ENCODE measurements around the gene GRIN2C.

The GRIN2C gene

GRCh38 chr17:74872313-74873036, 12.8 kb upstream of the GRIN2C start, which contains the start of gene FDXR (continued):
- TF ChIP-seq, protein P1, sequence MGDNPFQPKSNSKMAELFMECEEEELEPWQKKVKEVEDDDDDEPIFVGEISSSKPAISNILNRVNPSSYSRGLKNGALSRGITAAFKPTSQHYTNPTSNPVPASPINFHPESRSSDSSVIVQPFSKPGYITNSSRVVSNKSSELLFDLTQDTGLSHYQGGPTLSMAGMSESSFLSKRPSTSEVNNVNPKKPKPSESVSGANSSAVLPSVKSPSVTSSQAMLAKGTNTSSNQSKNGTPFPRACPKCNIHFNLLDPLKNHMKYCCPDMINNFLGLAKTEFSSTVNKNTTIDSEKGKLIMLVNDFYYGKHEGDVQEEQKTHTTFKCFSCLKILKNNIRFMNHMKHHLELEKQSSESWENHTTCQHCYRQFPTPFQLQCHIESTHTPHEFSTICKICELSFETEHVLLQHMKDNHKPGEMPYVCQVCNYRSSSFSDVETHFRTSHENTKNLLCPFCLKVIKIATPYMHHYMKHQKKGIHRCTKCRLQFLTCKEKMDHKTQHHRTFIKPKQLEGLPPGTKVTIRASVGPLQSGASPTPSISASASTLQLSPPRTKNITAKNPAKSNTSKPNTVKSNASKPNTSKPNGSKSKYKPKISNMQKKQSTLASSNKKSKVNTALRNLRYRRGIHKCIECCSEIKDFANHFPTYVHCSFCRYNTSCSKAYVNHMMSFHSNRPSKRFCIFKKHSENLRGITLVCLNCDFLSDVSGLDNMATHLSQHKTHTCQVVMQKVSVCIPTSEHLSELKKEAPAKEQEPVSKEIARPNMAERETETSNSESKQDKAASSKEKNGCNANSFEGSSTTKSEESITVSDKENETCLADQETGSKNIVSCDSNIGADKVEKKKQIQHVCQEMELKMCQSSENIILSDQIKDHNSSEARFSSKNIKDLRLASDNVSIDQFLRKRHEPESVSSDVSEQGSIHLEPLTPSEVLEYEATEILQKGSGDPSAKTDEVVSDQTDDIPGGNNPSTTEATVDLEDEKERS (tag by site-specific recombination; IDR thresholded peaks at IDR 0.05): no peak
- peak; percentile 62 for TF ChIP-seq OSR2 (tag by site-specific recombination; IDR thresholded peaks at IDR 0.05)
- TF ChIP-seq CTCF (tag by site-specific recombination; IDR thresholded peaks at IDR 0.05): peak; percentile 65; the same call in 1 of the 2 replicates
- no peak for TF ChIP-seq TCF7L2 (IDR thresholded peaks at IDR 0.05; ENCODE audit: borderline replicate concordance, low read depth, low read length)
- TF ChIP-seq SCRT1 (tag by site-specific recombination; IDR thresholded peaks at IDR 0.05; ENCODE audit: borderline replicate concordance): peak; percentile 96
- TF ChIP-seq, protein P2, sequence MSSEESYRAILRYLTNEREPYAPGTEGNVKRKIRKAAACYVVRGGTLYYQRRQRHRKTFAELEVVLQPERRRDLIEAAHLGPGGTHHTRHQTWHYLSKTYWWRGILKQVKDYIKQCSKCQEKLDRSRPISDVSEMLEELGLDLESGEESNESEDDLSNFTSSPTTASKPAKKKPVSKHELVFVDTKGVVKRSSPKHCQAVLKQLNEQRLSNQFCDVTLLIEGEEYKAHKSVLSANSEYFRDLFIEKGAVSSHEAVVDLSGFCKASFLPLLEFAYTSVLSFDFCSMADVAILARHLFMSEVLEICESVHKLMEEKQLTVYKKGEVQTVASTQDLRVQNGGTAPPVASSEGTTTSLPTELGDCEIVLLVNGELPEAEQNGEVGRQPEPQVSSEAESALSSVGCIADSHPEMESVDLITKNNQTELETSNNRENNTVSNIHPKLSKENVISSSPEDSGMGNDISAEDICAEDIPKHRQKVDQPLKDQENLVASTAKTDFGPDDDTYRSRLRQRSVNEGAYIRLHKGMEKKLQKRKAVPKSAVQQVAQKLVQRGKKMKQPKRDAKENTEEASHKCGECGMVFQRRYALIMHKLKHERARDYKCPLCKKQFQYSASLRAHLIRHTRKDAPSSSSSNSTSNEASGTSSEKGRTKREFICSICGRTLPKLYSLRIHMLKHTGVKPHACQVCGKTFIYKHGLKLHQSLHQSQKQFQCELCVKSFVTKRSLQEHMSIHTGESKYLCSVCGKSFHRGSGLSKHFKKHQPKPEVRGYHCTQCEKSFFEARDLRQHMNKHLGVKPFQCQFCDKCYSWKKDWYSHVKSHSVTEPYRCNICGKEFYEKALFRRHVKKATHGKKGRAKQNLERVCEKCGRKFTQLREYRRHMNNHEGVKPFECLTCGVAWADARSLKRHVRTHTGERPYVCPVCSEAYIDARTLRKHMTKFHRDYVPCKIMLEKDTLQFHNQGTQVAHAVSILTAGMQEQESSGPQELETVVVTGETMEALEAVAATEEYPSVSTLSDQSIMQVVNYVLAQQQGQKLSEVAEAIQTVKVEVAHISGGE (tag by site-specific recombination; conservative IDR thresholded peaks at IDR 0.05; ENCODE audit: low read depth): 0 out of 2 replicates have a peak, but pooled peaks have one; percentile 11
- TF ChIP-seq ZNF701 (tag by site-specific recombination; IDR thresholded peaks at IDR 0.05): no peak
- no peak for TF ChIP-seq ZNF623 (tag by site-specific recombination; IDR thresholded peaks at IDR 0.05)
- TF ChIP-seq ZNF391 (tag by site-specific recombination; IDR thresholded peaks at IDR 0.05; ENCODE audit: borderline replicate concordance, low read depth): peak; percentile 76; the same call in 1 of the 2 replicates
- TF ChIP-seq ZNF350 (tag by site-specific recombination; IDR thresholded peaks at IDR 0.05): no peak
- no peak for TF ChIP-seq IKZF3 (tag by site-specific recombination; IDR thresholded peaks at IDR 0.05)
- TF ChIP-seq ZNF707 (tag by site-specific recombination; IDR thresholded peaks at IDR 0.05): no peak
- peak; percentile 89 for TF ChIP-seq GLI4 (tag by site-specific recombination; IDR thresholded peaks at IDR 0.05)
- TF ChIP-seq ZNF501 (tag by site-specific recombination; IDR thresholded peaks at IDR 0.05): peak; percentile 87
- TF ChIP-seq ZBTB20 (tag by site-specific recombination; IDR thresholded peaks at IDR 0.05): no peak
- TF ChIP-seq ZNF394 (tag by site-specific recombination; IDR thresholded peaks at IDR 0.05; ENCODE audit: borderline replicate concordance): peak; percentile 58; the same call in 1 of the 2 replicates
- no peak for TF ChIP-seq ATF2 (tag by site-specific recombination; IDR thresholded peaks at IDR 0.05; ENCODE audit: low read depth)
- TF ChIP-seq ZNF426 (tag by site-specific recombination; IDR thresholded peaks at IDR 0.05): no peak
- 0 out of 2 replicates have a peak, but pooled peaks have one; percentile 25 for TF ChIP-seq PBX3 (CRISPR knock-in tag; IDR thresholded peaks at IDR 0.05)
- TF ChIP-seq, protein P3, sequence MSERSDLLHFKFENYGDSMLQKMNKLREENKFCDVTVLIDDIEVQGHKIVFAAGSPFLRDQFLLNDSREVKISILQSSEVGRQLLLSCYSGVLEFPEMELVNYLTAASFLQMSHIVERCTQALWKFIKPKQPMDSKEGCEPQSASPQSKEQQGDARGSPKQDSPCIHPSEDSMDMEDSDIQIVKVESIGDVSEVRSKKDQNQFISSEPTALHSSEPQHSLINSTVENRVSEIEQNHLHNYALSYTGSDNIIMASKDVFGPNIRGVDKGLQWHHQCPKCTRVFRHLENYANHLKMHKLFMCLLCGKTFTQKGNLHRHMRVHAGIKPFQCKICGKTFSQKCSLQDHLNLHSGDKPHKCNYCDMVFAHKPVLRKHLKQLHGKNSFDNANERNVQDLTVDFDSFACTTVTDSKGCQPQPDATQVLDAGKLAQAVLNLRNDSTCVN (tag by site-specific recombination; optimal IDR thresholded peaks at IDR 0.05): peak; percentile 35
- TF ChIP-seq ZNF16 (tag by site-specific recombination; IDR thresholded peaks at IDR 0.05; ENCODE audit: low read depth): no peak
- peak; percentile 56; the same call in 1 of the 2 replicates for TF ChIP-seq YY2 (tag by site-specific recombination; IDR thresholded peaks at IDR 0.05)
- TF ChIP-seq KLF16 (tag by site-specific recombination; IDR thresholded peaks at IDR 0.05): peak; percentile 71
- peak; percentile 82 for TF ChIP-seq ZNF341 (tag by site-specific recombination; IDR thresholded peaks at IDR 0.05; ENCODE audit: low read depth)

Data from HEK293 (cell line).